Neural cell (in vitro differentiated cells): Measurements from ENCODE around the gene PRDM11. TPM values are rescaled to one million over a fixed set of nuclear protein-coding genes. Genes with fewer than 3 reads are reported as not detected.

Experiments used
- H2AFZ ChIP-seq: fragments of 200-600, 300-800 bp; sonication (generic), shearing (Covaris generic); 2 replicates; pipeline ENCODE4 v1.6.0; 2014; ENCODE audit warnings: low read depth, mild to moderate bottlenecking, antibody characterized with exemption, low read length, moderate library complexity
- H3F3A ChIP-seq: fragments of 200-600 bp; shearing (Covaris generic); 2 replicates; pipeline ENCODE4 v1.6.1; 2016; ENCODE audit warnings: mild to moderate bottlenecking, moderate library complexity, mixed read lengths, antibody characterized with exemption, low read length; ENCODE audit not compliant: insufficient read depth, poor library complexity, severe bottlenecking
- H3K27ac ChIP-seq: fragments of 200-600, 300-800 bp; sonication (generic), shearing (Covaris generic); 2 replicates; pipeline ENCODE4 v1.5.1; 2014; ENCODE audit warnings: mild to moderate bottlenecking, low read length, moderate library complexity
- H3K27me3 ChIP-seq: fragments of 300-800, 200-600 bp; sonication (generic), shearing (Covaris generic); 2 replicates; pipeline ENCODE4 v1.6.0; 2014; ENCODE audit warnings: mild to moderate bottlenecking, low read depth, low read length, moderate library complexity; ENCODE audit not compliant: insufficient read depth
- H3K36me3 ChIP-seq: fragments of 300-800, 200-600 bp; sonication (generic), shearing (Covaris generic); 2 replicates; pipeline ENCODE4 v1.5.1; 2014; ENCODE audit warnings: mild to moderate bottlenecking, antibody characterized with exemption, low read length, moderate library complexity; ENCODE audit not compliant: insufficient read depth
- H3K4me2 ChIP-seq: fragments of 300-800, 200-600 bp; sonication (generic), shearing (Covaris generic); 2 replicates; pipeline ENCODE4 v1.6.0; 2014; ENCODE audit warnings: mild to moderate bottlenecking, low read length
- H3K4me3 ChIP-seq: fragments of 300-800, 200-600 bp; sonication (generic), shearing (Covaris generic); 2 replicates; pipeline ENCODE4 v1.5.1; 2014; ENCODE audit warnings: mild to moderate bottlenecking, low read length, moderate library complexity
- H3K79me2 ChIP-seq: fragments of 200-600 bp; shearing (Covaris generic); replicated peaks from 2 replicates; pipeline ENCODE4 v1.6.0; 2014; ENCODE audit warnings: mild to moderate bottlenecking, low read length, moderate library complexity; ENCODE audit not compliant: insufficient read depth
- H3K9ac ChIP-seq: fragments of 300-800, 200-600 bp; sonication (generic), shearing (Covaris generic); 2 replicates; pipeline ENCODE4 v1.6.1; 2016; ENCODE audit warnings: mild to moderate bottlenecking, low read length, mixed read lengths
- H3K9me2 ChIP-seq: fragments of 200-600 bp; shearing (Covaris generic); 2 replicates; pipeline ENCODE4 v1.6.1; 2016; ENCODE audit warnings: mild to moderate bottlenecking, low read length, mixed read lengths; ENCODE audit not compliant: insufficient read depth
- H3K9me3 ChIP-seq: fragments of 200-600, 300-800 bp; sonication (generic), shearing (Covaris generic); 2 replicates; pipeline ENCODE4 v1.6.1; 2016; ENCODE audit warnings: mild to moderate bottlenecking, mixed run types, low read length, moderate library complexity, mixed read lengths
- H4K20me1 ChIP-seq: fragments of 200-600 bp; shearing (Covaris generic); 2 replicates; pipeline ENCODE4 v1.6.1; 2016; ENCODE audit warnings: mild to moderate bottlenecking, mixed run types; ENCODE audit not compliant: insufficient read depth
- EP300 ChIP-seq: fragments of 450-650 bp; conservative IDR thresholded peaks from 2 replicates; pipeline ENCODE4 v1.6.1; 2014; ENCODE audit warnings: antibody characterized with exemption, mild to moderate bottlenecking, moderate library complexity; ENCODE audit not compliant: poor library complexity, severe bottlenecking
- EZH2 ChIP-seq: fragments of 200-600, 300-800 bp; shearing (Covaris generic), sonication (generic); IDR thresholded peaks from 2 replicates; pipeline ENCODE4 v1.6.1; 2014; ENCODE audit warnings: antibody characterized with exemption, low read length, borderline replicate concordance, mild to moderate bottlenecking; ENCODE audit not compliant: insufficient read depth, poor library complexity, severe bottlenecking
- MXI1 ChIP-seq: fragments of 450-650 bp; conservative IDR thresholded peaks from 2 replicates; pipeline ENCODE4 v1.6.1; 2014; ENCODE audit warnings: antibody characterized with exemption, mild to moderate bottlenecking; ENCODE audit not compliant: poor library complexity, severe bottlenecking
- POLR2AphosphoS5 ChIP-seq: IDR thresholded peaks from 2 replicates; pipeline ENCODE4 v1.6.1; 2012
- RAD21 ChIP-seq: fragments of 450-650 bp; conservative IDR thresholded peaks from 2 replicates; pipeline ENCODE4 v1.6.1; 2014; ENCODE audit warnings: antibody characterized with exemption, mild to moderate bottlenecking, moderate library complexity
- SMC3 ChIP-seq: fragments of 450-650 bp; conservative IDR thresholded peaks from 2 replicates; pipeline ENCODE4 v1.6.1; 2014; ENCODE audit warnings: antibody characterized with exemption, mild to moderate bottlenecking, moderate library complexity; ENCODE audit not compliant: poor library complexity
- TAF1 ChIP-seq: IDR thresholded peaks from 2 replicates; pipeline ENCODE4 v1.6.1; 2012; ENCODE audit warnings: low read depth
- polyA plus RNA-seq: library from polyadenylated mRNA; depleted of rRNA; stranded (reverse); fragments of >200 nt; gene quantifications from 2 replicates; pipeline ENCODE4 v1.2.3, GENCODE V29; 2014
- TF ChIP-seq, protein P1 (sequence below): fragments of 450-650 bp; IDR thresholded peaks from 2 replicates; pipeline ENCODE4 v1.5.1; 2014; ENCODE audit warnings: antibody characterized with exemption, mild to moderate bottlenecking, moderate library complexity; ENCODE audit not compliant: poor library complexity, severe bottlenecking
- TF ChIP-seq, protein P2 (sequence below): IDR thresholded peaks from 2 replicates; pipeline ENCODE4 v1.6.1; 2012; ENCODE audit warnings: borderline replicate concordance

PRDM11 gene
- polyA plus RNA-seq, 1 donor from 2014 or later, result 2.0 TPM

DNA sequence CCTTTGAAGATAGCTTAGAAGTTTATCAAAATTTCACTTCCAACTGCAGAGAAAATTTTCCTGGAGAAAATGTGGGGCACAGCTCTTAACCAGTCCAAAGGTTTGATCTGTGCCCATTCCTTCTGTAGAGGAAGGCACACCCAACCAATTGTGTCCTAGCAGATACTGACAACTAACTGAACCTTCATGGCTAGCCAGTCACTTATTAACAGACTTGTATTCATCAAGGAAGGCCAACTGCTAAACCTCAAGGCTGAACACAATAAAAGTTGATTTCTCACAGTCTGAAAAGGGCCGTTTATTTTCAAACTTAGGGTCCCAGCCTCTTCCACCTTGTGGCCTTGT is 120.2 kb downstream of the PRDM11 start:
- no peaks in the 10 kb centered on the region for H3K9me2 ChIP-seq
- no peak overlapping the region for H2AFZ ChIP-seq
- no peaks in the 10 kb centered on the region for H3K27me3 ChIP-seq
- H3K9me3 ChIP-seq, result no peaks in the 10 kb centered on the region
- no peak overlapping the region for H3K9ac ChIP-seq
- H3K27ac ChIP-seq, result no peak overlapping the region
- H4K20me1 ChIP-seq, result no peaks in the 10 kb centered on the region
- H3K79me2 ChIP-seq, result no peaks in the 10 kb centered on the region
- no peak overlapping the region for H3K4me3 ChIP-seq
- H3K36me3 ChIP-seq, result no peaks in the 10 kb centered on the region
- TF ChIP-seq RAD21 (no peak), POLR2AphosphoS5 (no peak), MXI1 (no peak), EP300 (no peak), TAF1 (no peak), SMC3 (no peak), EZH2 (no peak)
- TF ChIP-seq, protein P1, sequence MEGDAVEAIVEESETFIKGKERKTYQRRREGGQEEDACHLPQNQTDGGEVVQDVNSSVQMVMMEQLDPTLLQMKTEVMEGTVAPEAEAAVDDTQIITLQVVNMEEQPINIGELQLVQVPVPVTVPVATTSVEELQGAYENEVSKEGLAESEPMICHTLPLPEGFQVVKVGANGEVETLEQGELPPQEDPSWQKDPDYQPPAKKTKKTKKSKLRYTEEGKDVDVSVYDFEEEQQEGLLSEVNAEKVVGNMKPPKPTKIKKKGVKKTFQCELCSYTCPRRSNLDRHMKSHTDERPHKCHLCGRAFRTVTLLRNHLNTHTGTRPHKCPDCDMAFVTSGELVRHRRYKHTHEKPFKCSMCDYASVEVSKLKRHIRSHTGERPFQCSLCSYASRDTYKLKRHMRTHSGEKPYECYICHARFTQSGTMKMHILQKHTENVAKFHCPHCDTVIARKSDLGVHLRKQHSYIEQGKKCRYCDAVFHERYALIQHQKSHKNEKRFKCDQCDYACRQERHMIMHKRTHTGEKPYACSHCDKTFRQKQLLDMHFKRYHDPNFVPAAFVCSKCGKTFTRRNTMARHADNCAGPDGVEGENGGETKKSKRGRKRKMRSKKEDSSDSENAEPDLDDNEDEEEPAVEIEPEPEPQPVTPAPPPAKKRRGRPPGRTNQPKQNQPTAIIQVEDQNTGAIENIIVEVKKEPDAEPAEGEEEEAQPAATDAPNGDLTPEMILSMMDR, result no peak
- TF ChIP-seq, protein P2, sequence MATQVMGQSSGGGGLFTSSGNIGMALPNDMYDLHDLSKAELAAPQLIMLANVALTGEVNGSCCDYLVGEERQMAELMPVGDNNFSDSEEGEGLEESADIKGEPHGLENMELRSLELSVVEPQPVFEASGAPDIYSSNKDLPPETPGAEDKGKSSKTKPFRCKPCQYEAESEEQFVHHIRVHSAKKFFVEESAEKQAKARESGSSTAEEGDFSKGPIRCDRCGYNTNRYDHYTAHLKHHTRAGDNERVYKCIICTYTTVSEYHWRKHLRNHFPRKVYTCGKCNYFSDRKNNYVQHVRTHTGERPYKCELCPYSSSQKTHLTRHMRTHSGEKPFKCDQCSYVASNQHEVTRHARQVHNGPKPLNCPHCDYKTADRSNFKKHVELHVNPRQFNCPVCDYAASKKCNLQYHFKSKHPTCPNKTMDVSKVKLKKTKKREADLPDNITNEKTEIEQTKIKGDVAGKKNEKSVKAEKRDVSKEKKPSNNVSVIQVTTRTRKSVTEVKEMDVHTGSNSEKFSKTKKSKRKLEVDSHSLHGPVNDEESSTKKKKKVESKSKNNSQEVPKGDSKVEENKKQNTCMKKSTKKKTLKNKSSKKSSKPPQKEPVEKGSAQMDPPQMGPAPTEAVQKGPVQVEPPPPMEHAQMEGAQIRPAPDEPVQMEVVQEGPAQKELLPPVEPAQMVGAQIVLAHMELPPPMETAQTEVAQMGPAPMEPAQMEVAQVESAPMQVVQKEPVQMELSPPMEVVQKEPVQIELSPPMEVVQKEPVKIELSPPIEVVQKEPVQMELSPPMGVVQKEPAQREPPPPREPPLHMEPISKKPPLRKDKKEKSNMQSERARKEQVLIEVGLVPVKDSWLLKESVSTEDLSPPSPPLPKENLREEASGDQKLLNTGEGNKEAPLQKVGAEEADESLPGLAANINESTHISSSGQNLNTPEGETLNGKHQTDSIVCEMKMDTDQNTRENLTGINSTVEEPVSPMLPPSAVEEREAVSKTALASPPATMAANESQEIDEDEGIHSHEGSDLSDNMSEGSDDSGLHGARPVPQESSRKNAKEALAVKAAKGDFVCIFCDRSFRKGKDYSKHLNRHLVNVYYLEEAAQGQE, result no peak
- H3K4me2 ChIP-seq, result no peak overlapping the region
- H3F3A ChIP-seq, result no peaks in the 10 kb centered on the region

DNA sequence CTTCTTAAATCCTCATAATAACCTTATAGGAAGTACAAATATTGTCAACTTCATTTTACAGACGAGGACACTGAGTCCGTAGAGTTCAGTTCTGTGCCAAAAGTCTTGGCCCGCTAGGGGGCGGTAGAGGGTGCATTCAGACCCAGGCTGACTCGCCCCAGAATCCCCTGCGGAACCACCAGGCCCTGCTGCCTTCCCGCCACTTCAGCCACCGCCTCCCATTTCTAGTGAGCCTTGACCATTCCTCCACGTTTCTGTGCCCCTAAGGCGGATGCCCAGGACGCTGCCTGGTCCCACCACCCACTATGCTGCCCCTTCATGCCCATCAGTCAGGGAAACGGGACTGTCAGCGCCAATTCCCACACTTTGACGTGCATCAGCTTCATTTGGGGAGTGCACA is 120.6 kb downstream of the PRDM11 start:
- Histone ChIP-seq H3K79me2 (no peaks in the 10 kb centered on the region), H3K9me3 (no peaks in the 10 kb centered on the region), H2AFZ (no peak overlapping the region), H3K9ac (no peak overlapping the region), H3K4me3 (no peak overlapping the region), H3K9me2 (no peaks in the 10 kb centered on the region), H3K4me2 (no peak overlapping the region), H3K27ac (no peak overlapping the region), H3F3A (no peaks in the 10 kb centered on the region), H3K27me3 (no peaks in the 10 kb centered on the region), H3K36me3 (no peaks in the 10 kb centered on the region), H4K20me1 (no peaks in the 10 kb centered on the region)
- TF ChIP-seq SMC3 (no peak), TAF1 (no peak), EP300 (no peak), RAD21 (no peak), MXI1 (no peak), POLR2AphosphoS5 (no peak), EZH2 (no peak)
- TF ChIP-seq, protein P1, result no peak
- TF ChIP-seq, protein P2, result no peak
